Measurements from ENCODE around the gene ROPN1L. TPM values are rescaled to one million over a fixed set of nuclear protein-coding genes. Genes with fewer than 3 reads are reported as not detected.

ROPN1L gene
- total RNA-seq, 1 donor from 2014 or later: 0.77 TPM

DNA sequence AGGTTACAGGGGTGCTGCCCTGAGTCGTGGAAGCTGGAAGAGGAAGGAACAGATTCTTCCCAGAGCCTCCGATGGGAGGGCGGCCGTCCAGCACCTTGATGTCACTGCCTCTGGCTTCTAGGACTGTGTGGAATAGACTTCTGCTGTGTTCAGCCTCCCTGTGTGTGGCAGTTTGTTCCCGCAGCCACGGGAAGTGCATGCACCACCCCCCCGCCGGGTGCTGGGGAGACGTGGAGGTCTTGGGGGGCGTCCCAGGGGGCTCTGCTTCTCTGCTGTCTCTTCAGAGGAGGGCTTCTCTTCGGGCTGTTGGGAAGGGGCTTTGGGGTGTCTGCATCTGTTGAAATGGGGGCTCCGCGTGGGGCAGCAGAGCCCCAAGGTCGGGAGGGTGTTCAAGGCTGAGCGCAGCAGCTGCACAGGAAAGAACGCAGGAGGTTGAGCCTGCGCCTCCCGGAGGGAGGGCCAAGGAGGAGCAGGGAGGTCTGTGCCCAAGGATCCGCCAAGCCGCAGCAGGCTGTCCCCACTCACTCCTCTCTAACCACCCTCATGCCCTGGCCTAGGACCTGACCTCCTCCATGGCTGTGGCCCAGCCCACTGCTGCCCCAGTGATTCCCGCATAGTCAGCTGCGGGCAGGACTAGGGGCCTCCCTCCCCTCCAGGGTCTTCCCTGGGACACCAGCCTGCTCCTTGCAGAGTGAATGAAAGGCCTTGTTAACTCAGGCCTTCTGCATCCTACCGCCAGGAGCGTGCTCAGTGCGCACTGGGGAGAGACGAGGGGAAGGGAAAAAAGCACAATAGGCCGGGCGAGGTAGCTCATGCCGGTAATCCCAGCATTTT, 45.0 kb downstream of the ROPN1L start:
- peaks cover 11% of the 10 kb centered on the region for H3K36me3 Mint-ChIP-seq (ENCODE audit: low read depth, unreplicated experiment)
- H4K20me1 ChIP-seq (ENCODE audit: insufficient read depth, low read length): no peaks in the 10 kb centered on the region
- peaks cover 22% of the 10 kb centered on the region for H3K4me1 ChIP-seq (ENCODE audit: insufficient read depth, low read length)
- H3K27ac ChIP-seq (ENCODE audit: low read depth, low read length): no peak overlapping the region
- peaks cover 6% of the 10 kb centered on the region for H3K4me1 Mint-ChIP-seq (ENCODE audit: low read depth, unreplicated experiment)
- peaks cover 3% of the 10 kb centered on the region for H3K27me3 ChIP-seq (ENCODE audit: insufficient read depth, low read length)
- H3K9me3 ChIP-seq (ENCODE audit: insufficient read depth, low read depth, low read length): no peaks in the 10 kb centered on the region
- TF ChIP-seq, protein P1, sequence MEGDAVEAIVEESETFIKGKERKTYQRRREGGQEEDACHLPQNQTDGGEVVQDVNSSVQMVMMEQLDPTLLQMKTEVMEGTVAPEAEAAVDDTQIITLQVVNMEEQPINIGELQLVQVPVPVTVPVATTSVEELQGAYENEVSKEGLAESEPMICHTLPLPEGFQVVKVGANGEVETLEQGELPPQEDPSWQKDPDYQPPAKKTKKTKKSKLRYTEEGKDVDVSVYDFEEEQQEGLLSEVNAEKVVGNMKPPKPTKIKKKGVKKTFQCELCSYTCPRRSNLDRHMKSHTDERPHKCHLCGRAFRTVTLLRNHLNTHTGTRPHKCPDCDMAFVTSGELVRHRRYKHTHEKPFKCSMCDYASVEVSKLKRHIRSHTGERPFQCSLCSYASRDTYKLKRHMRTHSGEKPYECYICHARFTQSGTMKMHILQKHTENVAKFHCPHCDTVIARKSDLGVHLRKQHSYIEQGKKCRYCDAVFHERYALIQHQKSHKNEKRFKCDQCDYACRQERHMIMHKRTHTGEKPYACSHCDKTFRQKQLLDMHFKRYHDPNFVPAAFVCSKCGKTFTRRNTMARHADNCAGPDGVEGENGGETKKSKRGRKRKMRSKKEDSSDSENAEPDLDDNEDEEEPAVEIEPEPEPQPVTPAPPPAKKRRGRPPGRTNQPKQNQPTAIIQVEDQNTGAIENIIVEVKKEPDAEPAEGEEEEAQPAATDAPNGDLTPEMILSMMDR (IDR thresholded peaks at IDR 0.05; ENCODE audit: insufficient read depth, low read depth, low read length): no peak
- no peak for TF ChIP-seq EZH2 (IDR thresholded peaks at IDR 0.05; ENCODE audit: insufficient read depth, low read length)
- H3K9me3 Mint-ChIP-seq (ENCODE audit: unreplicated experiment): no peaks in the 10 kb centered on the region
- no peak overlapping the region for H3K27ac Mint-ChIP-seq (ENCODE audit: unreplicated experiment)
- no peak overlapping the region for H2AFZ ChIP-seq (ENCODE audit: low read depth, low read length)
- H3K9ac ChIP-seq (ENCODE audit: low read length): no peak overlapping the region
- no peak for DNase-seq (ENCODE audit: low read depth)
- H3K4me3 Mint-ChIP-seq (ENCODE audit: unreplicated experiment): no peak overlapping the region
- H3K79me2 ChIP-seq (ENCODE audit: insufficient read depth, low read length): no peaks in the 10 kb centered on the region
- H3K4me3 ChIP-seq (ENCODE audit: insufficient read depth, low read depth, low read length): no peak overlapping the region
- H3K4me2 ChIP-seq (ENCODE audit: low read length): no peak overlapping the region
- peaks cover 18% of the 10 kb centered on the region for H3K27me3 Mint-ChIP-seq (ENCODE audit: low read depth, unreplicated experiment)
- FAIRE-seq: no peak
- H3K36me3 ChIP-seq (ENCODE audit: insufficient read depth, low read length): no peaks in the 10 kb centered on the region

DNA sequence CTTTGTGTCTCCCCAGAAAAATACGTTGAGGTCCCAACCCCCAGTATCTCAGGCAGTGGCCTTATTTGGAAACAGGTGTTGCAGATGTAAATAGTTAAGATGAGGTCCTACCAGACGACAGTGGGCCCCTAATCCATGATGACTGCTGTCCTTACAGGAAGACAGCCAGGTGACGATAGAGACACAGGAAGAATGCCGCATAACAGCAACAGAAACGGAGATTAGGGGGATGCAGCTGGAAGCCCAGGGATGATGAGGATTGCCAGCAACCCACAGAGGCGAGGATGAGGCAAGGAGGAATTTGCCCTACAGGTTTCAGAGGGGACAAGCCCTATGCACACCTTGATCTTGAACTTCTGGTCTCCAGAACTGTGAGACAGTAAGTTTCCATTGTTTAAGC, 46.5 kb downstream of the ROPN1L start:
- Mint-ChIP-seq H3K4me3 (ENCODE audit: unreplicated experiment) (no peak overlapping the region), H3K4me1 (ENCODE audit: low read depth, unreplicated experiment) (peaks cover 6% of the 10 kb centered on the region), H3K9me3 (ENCODE audit: unreplicated experiment) (no peaks in the 10 kb centered on the region), H3K36me3 (ENCODE audit: low read depth, unreplicated experiment) (peaks cover 9% of the 10 kb centered on the region), H3K27me3 (ENCODE audit: low read depth, unreplicated experiment) (peaks cover 16% of the 10 kb centered on the region), H3K27ac (ENCODE audit: unreplicated experiment) (no peak overlapping the region)
- H3K4me3 ChIP-seq (ENCODE audit: insufficient read depth, low read depth, low read length): no peak overlapping the region
- peaks cover 4% of the 10 kb centered on the region for H3K27me3 ChIP-seq (ENCODE audit: insufficient read depth, low read length)
- no peaks in the 10 kb centered on the region for H4K20me1 ChIP-seq (ENCODE audit: insufficient read depth, low read length)
- H3K9ac ChIP-seq (ENCODE audit: low read length): no peak overlapping the region
- FAIRE-seq (no peak), DNase-seq (ENCODE audit: low read depth) (no peak)
- peaks cover 22% of the 10 kb centered on the region for H3K4me1 ChIP-seq (ENCODE audit: insufficient read depth, low read length)
- H3K27ac ChIP-seq (ENCODE audit: low read depth, low read length): no peak overlapping the region
- no peak overlapping the region for H3K4me2 ChIP-seq (ENCODE audit: low read length)
- H3K36me3 ChIP-seq (ENCODE audit: insufficient read depth, low read length): no peaks in the 10 kb centered on the region
- no peaks in the 10 kb centered on the region for H3K9me3 ChIP-seq (ENCODE audit: insufficient read depth, low read depth, low read length)
- H3K79me2 ChIP-seq (ENCODE audit: insufficient read depth, low read length): no peaks in the 10 kb centered on the region
- TF ChIP-seq EZH2 (IDR thresholded peaks at IDR 0.05; ENCODE audit: insufficient read depth, low read length): no peak
- TF ChIP-seq, protein P1 (IDR thresholded peaks at IDR 0.05; ENCODE audit: insufficient read depth, low read depth, low read length): no peak
- no peak overlapping the region for H2AFZ ChIP-seq (ENCODE audit: low read depth, low read length)
